NOMO-1 (cell line): ENCODE data around the gene ABCC1.
"Not testable (repeated sequence)": the region's sequence is repeated elsewhere in the genome, so short reads cannot be mapped to it uniquely, and the experiment has no call there.

Experiments
- DNase-seq, 2 experiments: peaks; one replicate each; lab custom pipeline; 2025; ENCODE audit not compliant: unreplicated experiment in 2 of 2; lab: John Stamatoyannopoulos, UW

The ABCC1 gene

GRCh38 chr16:15966420-15966819 lies 17.0 kb downstream of the ABCC1 start:
- no peak for DNase-seq

- DNase-seq: no peak
Measured at GRCh38 chr16:15966836-15967546, 17.6 kb downstream of the ABCC1 start.

GRCh38 chr16:15967655-15968315 lies 18.4 kb downstream of the ABCC1 start:
- no peak for DNase-seq

GRCh38 chr16:15970202-15970601 lies 20.8 kb downstream of the ABCC1 start:
- no peak for DNase-seq

GRCh38 chr16:15970743-15971439 lies 21.5 kb downstream of the ABCC1 start:
- no peak for DNase-seq

- DNase-seq: no peak
Measured at GRCh38 chr16:15971440-15971815, 22.0 kb downstream of the ABCC1 start.

GRCh38 chr16:15972046-15972868 lies 22.8 kb downstream of the ABCC1 start:
- DNase-seq: no peak

- no peak for DNase-seq
Measured at GRCh38 chr16:15973421-15973820, 24.0 kb downstream of the ABCC1 start.

- DNase-seq: no peak
Measured at GRCh38 chr16:15974057-15974456, 24.6 kb downstream of the ABCC1 start.

- no peak for DNase-seq
Measured at GRCh38 chr16:15975172-15975571, 25.8 kb downstream of the ABCC1 start.

- DNase-seq: no peak
Measured at GRCh38 chr16:15976225-15976812, 26.9 kb downstream of the ABCC1 start.

GRCh38 chr16:15976929-15977637 lies 27.7 kb downstream of the ABCC1 start:
- no peak for DNase-seq

GRCh38 chr16:15979801-15980200 lies 30.4 kb downstream of the ABCC1 start:
- DNase-seq: no peak

- no peak for DNase-seq
Measured at GRCh38 chr16:15980329-15980728, 30.9 kb downstream of the ABCC1 start.

- no peak for DNase-seq
Measured at GRCh38 chr16:15981382-15981781, 32.0 kb downstream of the ABCC1 start.

GRCh38 chr16:15982194-15982915 lies 32.9 kb downstream of the ABCC1 start:
- not testable (repeated sequence) for DNase-seq

GRCh38 chr16:15983898-15984297 lies 34.5 kb downstream of the ABCC1 start:
- no peak for DNase-seq

GRCh38 chr16:15985144-15985543 lies 35.7 kb downstream of the ABCC1 start:
- DNase-seq: no peak

- no peak for DNase-seq
Measured at GRCh38 chr16:15986261-15986660, 36.8 kb downstream of the ABCC1 start.
